ENCODE results near the gene TRIOBP. TPM values are rescaled to one million over a fixed set of nuclear protein-coding genes. Genes with fewer than 3 reads are reported as not detected.
A peak's percentile ranks its signal among the peaks of the same experiment; 100 is the strongest.
"Not testable (repeated sequence)": the region's sequence is repeated elsewhere in the genome, so short reads cannot be mapped to it uniquely, and the experiment has no call there.

Gene TRIOBP
- 119 TPM for total RNA-seq

GRCh38 chr22:37696657-37697537 lies at the start of gene TRIOBP:
TSS of gene TRIOBP (plus strand) at chr22:37697048. CDS start at chr22:37701366, 4,318 bp downstream.
- DNase-seq (ENCODE audit: low spot score), result peak; percentile 91

DNA sequence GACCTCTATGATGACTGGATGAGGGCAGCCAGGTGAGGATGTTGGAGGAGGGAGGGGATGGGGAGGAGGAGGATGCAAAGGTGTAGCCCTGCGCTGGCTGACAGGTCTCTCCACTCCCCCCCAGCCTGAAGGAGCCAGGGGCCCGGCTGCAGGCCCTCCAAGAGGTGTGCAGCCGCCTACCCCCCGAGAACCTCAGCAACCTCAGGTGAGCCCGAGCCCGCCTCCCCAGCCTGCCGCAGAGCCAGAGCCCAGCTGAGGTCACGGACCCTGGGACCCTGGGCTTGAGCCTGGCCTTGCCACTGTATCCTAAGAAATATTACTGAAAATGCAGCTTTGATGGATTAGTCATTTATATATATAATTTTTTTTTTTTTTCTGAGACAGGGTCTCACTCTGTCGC lies 49.5 kb upstream of the TRIOBP start:
- no peak for DNase-seq (ENCODE audit: low spot score)

DNA sequence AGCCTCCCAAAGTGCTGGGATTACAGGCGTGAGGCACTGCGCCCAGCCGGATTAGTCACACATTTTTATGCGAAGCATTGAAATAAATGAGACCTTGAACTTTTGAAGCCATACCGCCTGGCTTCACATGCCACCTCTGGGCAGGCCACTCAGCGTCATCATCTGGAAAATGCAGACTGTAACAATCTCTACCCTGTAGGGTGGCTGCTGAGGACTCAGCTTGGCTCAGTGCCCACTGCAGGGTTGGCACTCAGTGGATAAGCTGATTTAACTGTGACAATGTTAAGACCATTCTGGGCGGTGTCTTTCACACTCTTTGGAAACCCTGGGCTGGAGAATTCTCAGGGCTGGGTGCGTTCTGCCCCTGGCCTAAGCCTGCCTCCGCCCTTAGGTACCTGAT lies 48.9 kb upstream of the TRIOBP start:
- DNase-seq (ENCODE audit: low spot score), result peak; percentile 72

- no peak for DNase-seq (ENCODE audit: low spot score)
Measured at GRCh38 chr22:37650463-37651136, 46.2 kb upstream of the TRIOBP start.

GRCh38 chr22:37654563-37655251 lies 42.1 kb upstream of the TRIOBP start:
- DNase-seq (ENCODE audit: low spot score), result no peak

DNA sequence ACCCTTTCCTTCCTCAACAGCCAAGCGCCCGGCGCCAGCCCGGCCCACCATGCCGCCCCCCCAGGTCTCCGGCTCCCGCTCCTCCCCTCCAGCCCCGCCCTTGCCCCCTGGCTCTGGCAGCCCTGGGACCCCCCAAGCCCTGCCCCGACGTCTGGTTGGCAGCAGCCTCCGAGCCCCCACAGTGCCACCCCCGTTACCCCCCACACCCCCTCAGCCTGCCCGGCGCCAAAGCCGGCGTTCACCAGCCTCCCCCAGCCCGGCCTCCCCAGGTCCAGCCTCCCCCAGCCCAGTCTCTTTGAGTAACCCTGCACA lies 41.6 kb upstream of the TRIOBP start:
- DNase-seq (ENCODE audit: low spot score), result no peak

- DNase-seq (ENCODE audit: low spot score), result not testable (repeated sequence)
Measured at GRCh38 chr22:37656583-37656982, 40.3 kb upstream of the TRIOBP start.

DNA sequence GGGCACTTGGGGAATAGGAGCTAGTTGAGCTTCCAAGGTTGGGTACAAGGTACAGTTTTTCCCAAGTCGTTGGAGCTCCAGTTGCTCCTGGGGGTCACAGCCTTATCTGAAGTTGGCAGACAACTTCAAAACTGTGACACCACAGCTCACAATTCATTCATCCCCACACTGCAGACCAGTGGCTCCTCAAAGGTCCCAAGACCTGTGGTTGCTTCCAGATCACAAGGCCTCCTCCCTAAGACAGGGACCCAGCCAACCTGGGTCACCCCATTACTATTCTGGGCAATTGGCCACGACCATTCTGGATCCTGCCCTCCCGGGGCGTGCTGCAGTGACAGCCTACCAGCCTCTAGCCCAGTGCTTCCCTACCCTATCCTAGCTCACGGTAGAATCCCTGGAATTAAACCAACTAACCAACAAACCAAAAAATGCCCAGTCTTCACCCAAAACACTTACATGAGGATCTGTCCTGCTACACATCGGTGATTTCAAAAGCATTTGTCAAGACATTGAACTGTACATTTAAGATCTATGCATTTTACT lies 39.2 kb upstream of the TRIOBP start:
- no peak for DNase-seq (ENCODE audit: low spot score)

DNA sequence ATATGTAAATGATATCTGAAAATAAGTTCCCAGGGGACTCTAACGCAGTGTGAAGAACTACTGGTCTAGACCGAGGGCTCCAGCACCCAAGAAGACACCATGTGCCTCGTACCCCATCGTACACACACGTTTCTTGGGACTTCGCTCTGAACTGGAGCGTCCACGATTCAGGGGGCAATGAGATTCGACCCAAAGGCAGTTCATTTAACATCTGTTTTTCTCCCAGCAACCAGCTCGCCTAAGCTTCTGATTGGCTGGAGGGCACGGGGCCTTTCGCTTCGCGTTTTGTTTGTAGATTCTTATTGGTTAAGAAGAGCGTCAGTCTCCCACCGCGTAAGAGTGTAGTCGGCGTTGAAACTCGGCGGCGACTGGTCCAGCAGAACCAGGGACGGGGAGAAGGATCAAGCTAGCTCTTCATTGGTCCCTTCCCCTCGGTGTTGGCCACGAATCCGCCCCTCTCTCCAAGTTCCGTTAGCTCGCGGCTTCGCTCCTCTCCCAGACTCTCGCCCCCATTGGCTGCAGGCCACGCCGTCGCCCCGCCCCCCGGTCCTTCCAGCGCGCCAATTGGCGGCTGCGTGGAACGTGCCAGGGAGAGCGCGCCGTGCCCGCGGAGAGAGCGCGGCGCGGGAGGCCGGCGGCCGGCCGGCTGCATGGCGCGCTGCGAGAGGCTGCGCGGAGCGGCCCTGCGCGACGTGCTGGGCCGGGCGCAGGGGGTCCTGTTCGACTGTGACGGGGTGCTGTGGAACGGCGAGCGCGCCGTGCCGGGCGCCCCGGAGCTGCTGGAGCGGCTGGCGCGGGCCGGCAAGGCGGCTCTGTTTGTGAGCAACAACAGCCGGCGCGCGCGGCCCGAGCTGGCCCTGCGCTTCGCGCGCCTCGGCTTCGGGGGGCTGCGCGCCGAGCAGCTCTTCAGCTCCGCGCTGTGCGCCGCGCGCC lies 38.4 kb upstream of the TRIOBP start, which contains the start of gene PDXP:
TSS of gene PDXP (plus strand) at position 591 of the 933 bp plus-strand sequence. CDS start at position 651, 60 bp downstream.
- DNase-seq (ENCODE audit: low spot score), result peak; percentile 99

- DNase-seq (ENCODE audit: low spot score), result peak; percentile 58
Measured at GRCh38 chr22:37659066-37659896, 37.6 kb upstream of the TRIOBP start.

DNA sequence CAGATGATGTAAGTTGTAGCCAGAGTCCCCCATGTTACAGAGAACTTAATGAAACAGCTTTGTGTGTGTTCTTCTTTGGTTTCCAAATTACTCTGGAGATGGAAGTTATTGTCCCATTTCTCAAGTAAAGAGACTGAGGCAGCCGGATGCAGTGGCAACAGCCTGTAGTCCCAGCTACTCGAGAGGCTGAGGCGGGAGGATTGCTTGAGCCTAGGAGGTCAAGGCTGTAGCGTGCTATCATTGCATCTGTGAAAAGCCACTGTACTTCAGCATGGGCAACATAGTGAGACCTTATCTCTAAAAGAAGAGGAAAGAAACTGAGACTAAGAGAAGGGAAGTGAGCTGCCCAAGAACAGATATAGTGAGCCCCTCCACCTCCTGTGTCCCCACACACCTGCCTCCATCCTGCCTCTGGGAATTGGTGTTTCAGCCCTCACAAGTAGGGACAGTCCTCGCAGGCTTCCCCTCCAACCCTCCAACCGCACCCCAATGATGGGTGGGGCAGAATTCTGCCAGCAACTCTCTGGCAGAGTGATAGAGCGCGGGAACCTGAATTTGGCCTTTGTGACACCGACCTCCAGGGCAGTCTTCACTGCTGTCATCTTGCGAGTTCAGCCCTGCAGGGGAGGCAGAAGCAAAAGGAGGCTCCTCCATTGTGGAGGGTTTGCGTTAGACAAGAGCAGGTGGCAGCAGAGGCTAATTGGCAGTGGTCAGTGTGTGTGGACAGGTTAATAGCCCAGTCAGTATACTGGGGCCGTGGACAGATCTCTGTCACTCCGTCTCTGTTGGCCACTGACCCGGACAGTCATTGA lies 36.7 kb upstream of the TRIOBP start:
- no peak for DNase-seq (ENCODE audit: low spot score)

DNA sequence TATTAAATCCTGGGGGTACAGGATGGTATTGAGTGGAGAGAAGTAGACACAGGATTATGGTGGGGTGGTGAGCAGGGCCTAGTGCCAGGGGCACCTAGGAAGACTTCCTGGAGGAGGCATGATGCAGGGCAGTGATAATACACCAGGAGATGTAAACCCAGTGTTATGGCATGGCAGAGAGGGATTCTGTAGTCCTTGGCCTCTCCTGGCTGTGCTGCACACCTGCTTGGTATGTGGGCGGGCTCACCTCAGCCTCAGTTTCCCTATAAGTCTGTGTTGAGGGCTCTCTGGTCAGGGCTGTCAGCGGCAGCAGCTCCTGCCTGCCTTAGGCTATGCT lies 36.2 kb upstream of the TRIOBP start:
- DNase-seq (ENCODE audit: low spot score), result no peak

DNA sequence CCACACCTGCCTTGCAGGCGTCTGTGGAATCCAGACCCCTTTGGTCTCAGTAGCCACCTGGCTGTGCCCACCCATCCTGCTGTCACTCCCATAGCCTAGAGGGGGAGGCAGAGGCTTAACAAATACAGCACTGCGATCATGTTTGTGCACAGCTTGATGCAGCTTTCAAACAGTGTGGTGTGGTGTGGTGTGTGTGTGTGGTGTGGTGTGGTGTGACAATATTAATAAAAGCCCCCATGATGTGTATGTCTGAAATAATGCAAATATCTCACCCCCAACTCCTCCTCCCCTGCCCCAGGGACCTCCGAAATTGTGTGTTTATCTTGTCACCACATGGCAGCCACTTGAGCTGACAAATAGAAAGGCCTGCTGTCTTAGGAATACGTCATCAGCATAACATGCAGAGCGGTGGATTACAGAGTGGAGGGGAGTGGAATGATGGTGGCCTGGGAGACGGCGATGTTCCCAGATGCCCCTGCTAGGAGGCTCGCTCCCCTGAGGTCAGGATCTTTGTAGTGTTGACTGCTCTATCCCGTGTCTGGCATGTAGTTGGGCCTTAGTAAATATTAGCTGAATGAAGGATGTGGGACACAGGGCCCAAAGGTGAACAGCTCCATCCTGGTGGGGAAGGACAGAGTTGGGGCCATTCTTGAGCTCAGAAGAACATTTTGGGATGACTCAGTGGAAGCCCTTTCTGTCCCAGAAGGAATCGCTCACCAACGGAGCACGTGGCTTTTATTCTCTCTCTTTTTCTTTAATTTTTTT lies 35.5 kb upstream of the TRIOBP start:
- DNase-seq (ENCODE audit: low spot score), result no peak

GRCh38 chr22:37662039-37662438 lies 34.8 kb upstream of the TRIOBP start:
- DNase-seq (ENCODE audit: low spot score), result no peak

DNA sequence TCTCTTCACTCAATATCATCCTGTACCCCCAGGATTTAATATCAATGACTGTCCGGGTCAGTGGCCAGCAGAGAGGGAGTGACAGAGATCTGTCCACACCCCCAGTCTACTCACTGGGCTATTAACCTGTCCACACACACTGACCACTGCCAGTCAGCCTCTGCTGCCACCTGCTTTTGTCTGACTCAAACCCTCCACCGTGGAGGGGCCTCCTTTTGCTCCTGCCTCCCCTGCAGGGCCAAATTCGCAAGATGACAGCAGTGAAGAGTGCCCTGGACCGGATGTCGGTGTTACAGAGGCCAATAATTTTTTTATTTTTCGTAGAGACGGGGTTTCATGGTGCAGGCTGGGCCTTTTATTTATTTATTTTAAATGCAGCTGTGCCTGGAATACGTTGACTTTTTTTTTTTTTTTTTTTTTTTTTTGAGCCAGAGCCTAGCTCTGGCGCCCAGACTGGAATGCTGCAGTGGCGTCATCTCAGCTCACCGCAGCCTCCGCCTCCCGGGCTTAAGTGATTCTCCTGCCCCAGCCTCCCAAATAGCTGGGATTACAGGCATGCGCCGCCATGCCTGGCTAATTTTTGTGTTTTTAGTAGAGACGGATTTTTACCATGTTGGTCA lies 33.2 kb upstream of the TRIOBP start:
- DNase-seq (ENCODE audit: low spot score), result no peak

DNA sequence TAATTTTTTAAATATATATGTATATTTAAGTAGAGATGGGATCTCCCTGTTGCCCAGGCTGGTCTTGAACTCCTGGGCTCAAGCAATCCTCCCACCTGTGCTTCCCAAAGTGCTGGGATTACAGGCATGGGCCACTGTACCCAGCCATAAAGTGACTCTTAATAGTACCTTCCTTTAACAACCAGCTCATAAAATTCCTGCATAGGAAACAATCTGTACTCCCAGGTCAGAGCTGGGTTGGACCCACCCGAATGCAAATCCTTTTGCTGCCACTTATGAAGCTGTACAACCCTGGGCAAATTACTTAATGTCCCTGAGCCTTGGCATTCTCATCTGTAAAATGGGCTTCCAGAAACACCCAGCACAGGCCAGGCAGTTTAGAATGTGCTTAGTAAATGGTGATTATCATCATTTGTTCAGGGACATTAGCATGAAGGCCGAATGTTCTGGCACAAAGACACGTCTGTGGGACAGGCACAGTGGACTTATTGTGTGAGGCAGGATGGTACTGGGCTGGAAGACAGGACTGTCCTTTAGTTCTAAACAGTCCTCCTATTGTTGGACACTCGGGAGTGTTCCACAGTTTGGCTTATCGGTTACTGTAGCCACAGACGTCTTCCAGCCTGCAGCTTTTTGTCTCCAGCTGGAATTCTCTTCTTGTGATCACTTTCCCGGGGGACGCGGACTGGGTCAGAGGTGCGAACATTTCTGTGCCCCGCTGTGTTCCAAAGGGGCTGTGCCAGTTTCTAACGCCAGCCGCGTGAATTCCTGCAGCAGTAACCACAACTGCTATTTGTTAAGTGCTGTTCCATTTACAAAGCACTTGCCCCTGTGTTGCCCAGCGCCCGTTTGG lies 32.4 kb upstream of the TRIOBP start:
- DNase-seq (ENCODE audit: low spot score), result no peak

- no peak for DNase-seq (ENCODE audit: low spot score)
Measured at GRCh38 chr22:37665487-37665886, 31.4 kb upstream of the TRIOBP start.
